G401.6 (cell line): Measurements from ENCODE around the gene BORCS8.
"Not testable (repeated sequence)": the region's sequence is repeated elsewhere in the genome, so short reads cannot be mapped to it uniquely, and the experiment has no call there.

Experiments used
- FAIRE-seq: peaks from 2 replicates; lab custom pipeline; 2012; peaks lifted over from hg19 to GRCh38; lab: Jason Lieb, UNC

Gene BORCS8

DNA sequence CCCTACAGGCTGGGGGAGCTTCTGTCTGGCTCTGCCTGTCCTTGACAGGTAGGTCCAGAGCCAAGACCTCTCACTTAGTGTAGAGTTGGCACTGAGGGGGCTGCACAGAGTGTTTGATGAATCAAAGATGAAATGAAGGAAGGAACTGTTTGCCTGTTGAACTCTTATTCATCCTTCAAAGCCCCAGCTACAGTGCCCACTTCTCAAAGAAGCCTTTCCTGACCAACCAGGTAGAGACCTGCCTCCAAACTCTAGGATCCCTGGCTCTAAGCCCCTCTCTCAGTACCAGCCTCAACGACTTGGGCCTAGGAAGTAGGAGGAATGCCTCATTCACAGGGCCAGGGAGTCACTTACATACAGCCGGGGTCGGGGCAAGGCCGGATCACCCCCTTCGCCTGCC lies 44.6 kb downstream of the BORCS8 start:
- no peak for FAIRE-seq

DNA sequence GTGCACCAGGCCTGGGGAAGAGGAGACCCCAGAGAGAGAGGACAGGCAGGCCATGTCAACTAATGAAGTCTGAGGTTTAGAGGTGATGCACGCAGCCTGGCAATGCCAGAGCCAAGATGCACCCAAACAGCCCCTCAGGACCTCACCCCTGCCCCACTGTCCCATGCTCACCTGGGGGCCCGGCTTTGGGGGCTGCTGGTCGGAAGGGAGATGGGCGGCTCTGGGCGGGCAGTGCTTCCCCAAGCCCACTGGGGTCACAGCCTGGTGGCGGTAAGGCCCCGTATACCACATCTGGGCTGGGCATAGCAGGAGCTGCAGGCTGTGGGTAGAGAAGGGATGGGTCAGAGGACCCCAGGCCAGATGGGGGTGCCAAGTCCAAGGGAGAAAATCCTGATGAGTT lies 45.1 kb downstream of the BORCS8 start:
- no peak for FAIRE-seq

DNA sequence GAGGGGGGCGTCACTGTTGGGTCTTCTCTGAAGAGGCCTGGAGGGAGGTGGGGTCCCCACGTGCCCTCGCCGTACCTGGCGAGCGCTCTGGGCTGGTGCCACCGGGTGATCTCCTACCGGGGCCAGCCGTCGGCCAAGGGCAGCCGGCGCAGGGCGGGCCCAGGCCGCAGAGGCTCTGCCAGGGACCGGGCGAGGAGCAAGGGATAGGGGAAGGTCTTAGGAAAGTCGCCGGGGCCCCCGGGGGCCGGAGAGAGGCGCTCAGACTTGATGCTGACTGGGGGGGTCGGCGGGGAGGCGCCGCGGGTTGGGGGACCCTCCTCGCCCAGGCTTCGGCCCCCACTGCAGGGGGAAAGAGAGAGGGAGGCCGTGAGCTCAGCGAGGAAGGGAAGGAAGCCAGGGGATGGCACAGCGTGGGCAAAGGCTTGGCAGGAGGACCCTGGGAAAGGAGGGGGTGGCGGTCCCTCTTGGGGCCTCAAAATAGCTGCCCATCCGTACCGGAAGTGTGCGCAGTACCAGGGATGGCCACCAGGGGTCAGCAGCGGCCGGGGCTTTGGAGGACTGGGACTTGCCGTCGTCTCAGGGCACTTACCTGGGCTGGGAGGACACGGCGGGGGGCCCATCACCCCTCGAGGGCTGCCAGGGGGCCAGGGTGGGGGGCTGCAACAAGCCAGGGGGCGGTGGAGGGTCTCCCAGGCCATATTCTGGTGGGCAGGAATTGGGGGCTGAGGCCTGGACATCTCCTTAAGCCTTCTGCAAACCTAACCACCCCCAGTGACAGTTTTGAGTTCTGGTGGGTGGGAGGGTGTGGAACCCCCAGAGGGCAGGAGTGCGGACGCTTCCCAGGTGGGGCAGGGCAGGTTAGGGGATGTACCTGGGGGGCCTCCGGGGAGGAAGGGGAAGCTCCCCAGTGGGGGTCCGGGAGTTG lies 46.0 kb downstream of the BORCS8 start:
- no peak for FAIRE-seq

DNA sequence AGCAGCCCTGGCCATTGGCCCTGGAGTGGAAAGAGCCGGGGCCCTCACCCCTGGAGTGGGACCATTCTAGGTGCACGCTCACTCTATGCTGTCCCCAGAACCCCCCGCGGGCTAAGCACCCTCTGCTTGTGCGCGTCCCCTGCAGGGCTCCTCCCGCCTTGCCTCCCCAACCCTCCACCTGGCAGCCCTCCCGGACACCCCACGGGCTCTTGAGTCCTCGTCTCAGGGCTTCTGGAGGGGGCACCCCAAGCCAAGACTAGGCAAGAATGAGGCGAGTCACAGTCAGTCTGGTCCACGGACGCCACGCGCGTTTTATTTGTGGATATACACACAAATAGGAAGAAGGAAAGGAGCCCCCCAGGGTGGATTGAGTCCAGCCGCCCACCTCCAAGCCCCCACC lies 46.7 kb downstream of the BORCS8 start:
- no peak for FAIRE-seq

DNA sequence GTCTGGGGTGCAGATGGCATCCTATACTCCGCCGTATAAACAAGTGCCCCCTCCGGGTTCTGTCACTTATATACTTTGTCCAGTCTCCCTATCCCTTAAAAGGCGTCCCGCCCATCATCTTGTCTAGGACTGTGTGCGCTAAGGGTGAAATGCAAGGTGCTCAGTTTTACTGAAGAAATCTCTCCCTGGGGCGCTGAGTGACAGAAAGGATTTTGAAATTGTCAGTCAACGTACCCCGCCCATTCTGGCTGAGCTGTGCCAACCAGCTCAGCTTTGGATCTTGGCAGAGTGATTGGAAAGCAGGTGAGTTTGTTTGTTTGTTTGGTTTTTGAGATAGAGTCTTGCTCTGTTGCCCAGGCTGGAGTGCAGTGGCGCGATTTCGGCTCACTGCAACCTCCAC lies 49.6 kb downstream of the BORCS8 start:
- no peak for FAIRE-seq

DNA sequence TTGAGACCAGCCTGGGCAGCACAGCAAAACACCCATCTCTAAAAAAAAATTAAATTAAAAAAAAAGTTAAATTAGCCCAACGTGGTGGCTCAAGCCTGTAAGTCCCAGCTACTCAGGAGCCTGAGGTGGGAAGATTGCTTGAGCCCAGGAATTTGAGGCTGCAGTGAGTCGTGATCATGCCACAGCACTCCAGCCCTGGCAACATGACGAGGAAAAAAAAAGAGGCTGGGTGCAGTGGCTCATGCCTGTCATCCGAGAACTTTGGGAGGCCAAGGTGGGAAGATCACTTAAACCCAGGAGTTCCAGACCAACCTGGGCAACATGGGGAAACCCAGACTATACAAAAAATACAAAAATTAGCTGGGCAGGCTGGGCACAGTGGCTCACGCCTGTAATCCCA lies 51.5 kb downstream of the BORCS8 start:
- FAIRE-seq: no peak

DNA sequence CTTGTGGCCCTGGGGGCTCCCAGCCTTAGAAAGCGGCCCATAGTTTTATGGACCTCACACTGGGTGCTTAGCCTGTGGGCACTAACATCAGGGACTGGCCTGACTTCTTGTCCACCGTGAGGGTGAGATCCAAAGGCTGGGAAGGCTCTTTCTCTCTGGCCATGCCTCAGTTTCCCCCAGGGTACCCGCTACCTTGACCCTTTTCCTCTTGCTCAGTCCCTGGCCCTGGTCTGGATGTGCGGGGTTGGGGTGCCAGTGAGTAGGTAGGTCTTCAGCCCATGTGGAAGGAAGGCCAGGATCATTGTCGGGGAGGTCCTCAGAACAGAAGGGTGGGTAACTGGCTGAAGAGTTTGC lies 52.1 kb downstream of the BORCS8 start:
- no peak for FAIRE-seq

DNA sequence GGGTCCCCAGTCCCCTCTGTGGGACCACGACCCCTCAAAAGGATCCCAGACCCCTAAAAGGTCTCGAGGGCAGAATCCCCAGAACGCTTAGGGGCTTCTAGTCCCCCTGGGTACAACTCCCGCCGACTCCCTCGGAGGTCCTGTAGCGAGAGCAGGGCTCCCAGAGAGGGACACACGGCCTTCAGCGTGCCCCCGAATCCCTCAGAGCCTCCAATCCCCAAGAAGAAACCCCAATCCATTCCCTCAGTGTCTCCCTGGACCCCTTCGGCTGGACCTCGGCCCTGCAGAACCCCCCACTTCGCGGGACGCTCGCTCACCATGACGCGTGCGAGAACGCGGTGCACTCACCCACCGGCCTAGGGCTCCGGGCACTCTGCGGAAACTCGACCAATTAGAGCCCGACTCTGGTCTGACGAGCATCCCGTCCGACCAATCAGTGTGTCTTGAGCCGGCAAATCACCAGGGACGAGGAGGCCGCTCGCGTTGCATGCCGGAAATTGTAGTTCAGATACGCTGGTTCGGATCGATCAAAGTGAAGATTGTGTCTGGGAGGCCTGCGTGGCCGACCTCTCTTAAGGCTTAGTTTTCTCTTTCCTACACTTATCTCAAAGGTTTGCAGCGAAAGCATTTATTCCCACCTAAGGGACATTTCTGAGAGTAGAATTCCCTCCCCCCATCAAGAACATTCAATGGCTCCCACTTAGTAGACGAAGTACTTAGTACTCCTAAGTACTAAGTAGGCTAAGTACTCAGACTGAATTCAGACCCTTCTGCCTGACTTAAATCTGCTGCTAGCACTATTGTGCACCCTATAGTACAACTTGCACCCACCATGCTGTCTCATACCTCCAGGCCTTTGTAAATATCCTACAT lies 53.6 kb downstream of the BORCS8 start, which contains the start of gene TMEM161A:
TSS of gene TMEM161A (minus strand) at position 370 of the 873 bp plus-strand sequence. CDS start at position 320, 50 bp downstream.
- FAIRE-seq: peak; percentile 96

DNA sequence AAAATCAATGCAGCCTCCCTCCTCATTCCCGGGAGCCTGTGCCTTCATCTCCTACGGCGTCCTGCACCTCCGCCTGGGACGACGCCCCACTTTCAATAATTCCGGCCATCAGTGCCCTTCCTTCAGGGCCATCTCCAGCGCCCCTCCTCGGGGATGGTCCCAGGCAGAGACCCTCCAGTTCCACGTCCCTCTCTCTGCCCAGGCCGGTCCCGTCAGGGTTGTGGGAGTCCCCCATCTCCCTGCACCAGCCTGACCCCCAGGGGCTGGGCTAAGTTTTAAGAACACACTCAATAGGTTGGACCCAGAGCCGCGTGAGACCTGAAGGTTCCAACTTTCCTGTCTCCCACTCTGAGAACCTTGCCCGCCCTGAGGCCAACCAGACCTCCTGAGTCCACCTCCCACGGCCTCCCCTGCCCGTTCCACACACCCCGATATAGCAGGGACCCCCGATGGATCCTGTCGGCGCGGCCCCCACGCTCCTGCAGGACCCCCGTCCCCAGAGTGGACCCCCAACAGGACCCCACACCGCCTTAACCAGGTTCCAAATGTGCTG lies 54.3 kb downstream of the BORCS8 start:
- FAIRE-seq: no peak

DNA sequence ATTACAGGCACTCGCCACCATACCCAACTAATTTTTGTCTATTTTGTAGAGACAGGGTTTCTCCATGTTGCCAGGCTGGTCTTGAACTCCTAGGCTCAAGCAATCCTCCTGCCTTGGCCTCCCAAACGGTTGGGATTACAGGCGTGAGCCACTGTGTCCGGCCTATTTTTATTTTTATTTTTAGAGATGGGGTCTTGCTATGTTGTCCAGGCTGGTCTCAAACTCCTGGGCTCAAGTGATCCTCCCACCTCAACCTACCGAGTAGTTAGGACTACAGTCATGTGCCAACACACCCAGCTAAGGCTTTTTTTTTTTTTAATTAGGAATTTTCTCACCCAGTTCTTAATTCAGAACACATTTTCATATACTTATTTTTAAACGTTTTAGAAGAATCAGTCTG lies 56.2 kb downstream of the BORCS8 start:
- FAIRE-seq: not testable (repeated sequence)

DNA sequence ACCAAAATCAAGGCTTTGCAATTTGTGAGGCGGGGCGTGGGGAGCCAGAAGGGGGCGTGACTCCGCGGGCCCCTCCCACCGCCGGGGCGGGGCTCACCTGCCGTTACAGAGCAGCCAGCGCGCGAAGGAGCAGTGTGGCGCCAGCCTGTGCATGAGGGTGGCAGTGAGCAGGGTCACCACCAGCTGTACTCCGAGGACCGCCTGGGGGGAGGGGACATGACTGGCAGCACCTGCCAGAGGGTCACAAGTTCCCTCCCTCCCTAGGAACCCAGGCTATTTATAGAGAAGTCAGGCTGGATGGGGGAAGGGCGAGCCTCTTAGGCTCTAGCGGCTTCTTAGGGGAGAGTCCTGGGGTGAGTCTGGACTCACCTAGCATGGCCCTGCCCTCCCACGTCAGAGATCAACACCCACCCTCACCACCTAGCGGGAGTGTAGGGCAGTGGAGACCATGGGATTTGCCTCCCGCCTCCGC lies 57.2 kb downstream of the BORCS8 start:
- FAIRE-seq: no peak

DNA sequence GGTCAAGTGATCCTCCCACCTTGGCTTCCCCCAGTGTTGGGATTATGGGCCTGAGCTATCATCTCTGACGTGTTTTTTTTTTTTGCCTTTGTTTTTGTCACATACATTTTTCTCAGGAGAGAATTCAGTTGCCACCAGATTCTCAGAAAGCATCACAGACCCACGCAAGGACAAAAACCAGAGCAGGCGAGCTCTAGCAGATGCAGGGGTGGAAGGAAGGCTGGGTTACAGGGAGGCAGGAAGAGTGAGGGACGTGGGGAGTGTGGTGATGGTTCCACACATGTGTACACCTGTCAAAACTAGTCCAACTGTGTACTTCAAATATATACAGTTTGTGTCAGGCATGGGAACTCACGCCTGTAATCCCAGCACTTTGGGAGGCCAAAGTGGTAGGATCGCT lies 58.0 kb downstream of the BORCS8 start:
- no peak for FAIRE-seq

DNA sequence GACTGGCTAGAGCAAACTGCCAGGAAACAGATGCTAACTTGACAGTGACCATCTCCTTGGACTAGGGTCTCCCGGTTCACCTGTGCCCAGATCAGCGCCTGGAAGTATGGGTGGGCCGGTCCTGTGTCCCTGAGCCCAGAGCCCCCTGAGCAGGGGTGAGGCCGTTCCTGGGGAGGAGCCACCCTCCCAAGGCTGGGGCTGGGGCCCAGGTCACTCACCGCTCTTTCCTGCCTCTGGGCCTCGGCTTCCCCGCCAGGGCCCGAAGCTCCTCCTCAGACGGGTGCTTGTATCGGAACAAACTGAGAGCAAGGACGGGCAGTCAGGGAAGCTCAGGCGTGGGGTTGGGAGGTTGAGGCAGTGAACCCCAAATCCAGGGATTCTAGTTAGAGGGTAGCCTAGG lies 59.0 kb downstream of the BORCS8 start:
- FAIRE-seq: no peak

DNA sequence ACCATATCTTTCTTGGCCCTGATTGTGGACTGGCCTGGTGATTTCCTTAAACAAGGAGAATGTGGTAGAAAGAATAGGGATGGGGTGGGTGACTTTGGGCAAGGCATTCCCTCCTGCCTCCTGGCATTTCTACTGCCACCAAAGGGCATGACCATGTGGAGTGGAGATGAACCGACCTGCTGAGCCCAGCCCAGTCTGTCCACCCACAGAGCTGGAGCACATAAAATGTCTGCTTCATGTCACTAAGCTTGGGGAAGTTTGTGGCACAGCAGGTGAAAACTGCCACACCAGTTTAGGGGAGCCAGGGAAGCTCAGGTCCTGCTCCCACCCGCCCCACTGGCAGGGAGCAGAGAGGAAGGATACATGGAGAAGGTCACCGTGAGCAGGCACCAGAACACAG lies 60.0 kb downstream of the BORCS8 start:
- no peak for FAIRE-seq
